OCI-LY3 (cell line): Measurements from ENCODE around the gene NLRP3.

Experiments used
- H2AFZ ChIP-seq: fragments of 200-600, 300-600 bp; shearing (Covaris generic); 2 replicates; pipeline ENCODE4 v1.6.0; 2014; ENCODE audit warnings: antibody characterized with exemption, low read depth, low read length
- H3K27ac ChIP-seq: fragments of 200-600, 300-600 bp; sonication (generic); 2 replicates; pipeline ENCODE4 v1.5.1; 2014; ENCODE audit warnings: mild to moderate bottlenecking, low read length, moderate library complexity, mixed read lengths
- H3K27me3 ChIP-seq: fragments of 200-600, 300-600 bp; sonication (generic); 2 replicates; pipeline ENCODE4 v1.6.1; 2014; ENCODE audit warnings: low read depth, low read length, mixed read lengths
- H3K36me3 ChIP-seq: fragments of 200-600, 300-600 bp; sonication (generic); replicated peaks from 2 replicates; pipeline ENCODE3; 2014; ENCODE audit warnings: low read depth, low read length, mixed read lengths
- H3K4me1 ChIP-seq: fragments of 300-600, 200-600 bp; sonication (generic); 2 replicates; pipeline ENCODE4 v1.6.1; 2014; ENCODE audit warnings: low read length, mixed read lengths
- H3K4me2 ChIP-seq: fragments of 200-600, 300-600 bp; sonication (generic); 2 replicates; pipeline ENCODE4 v1.6.1; 2014; ENCODE audit warnings: low read length, mixed read lengths
- H3K4me3 ChIP-seq: fragments of 300-600, 200-600 bp; sonication (generic); 2 replicates; pipeline ENCODE4 v1.5.1; 2014; ENCODE audit warnings: antibody characterized with exemption, mild to moderate bottlenecking, low read length, moderate library complexity
- H3K79me2 ChIP-seq: fragments of 300-600, 200-600 bp; shearing (Covaris generic); 2 replicates; pipeline ENCODE4 v1.6.1; 2014; ENCODE audit warnings: mild to moderate bottlenecking, low read length, mixed read lengths
- H3K9ac ChIP-seq: fragments of 300-600, 200-600 bp; shearing (Covaris generic); 2 replicates; pipeline ENCODE4 v1.6.0; 2014; ENCODE audit warnings: mild to moderate bottlenecking, low read length, moderate library complexity
- H3K9me3 ChIP-seq: fragments of 200-600, 300-600 bp; shearing (Covaris generic); 2 replicates; pipeline ENCODE4 v1.6.1; 2014; ENCODE audit warnings: low read length, mixed read lengths; ENCODE audit not compliant: insufficient read depth
- H4K20me1 ChIP-seq: fragments of 200-600, 300-600 bp; sonication (generic); 2 replicates; pipeline ENCODE4 v1.6.1; 2016; ENCODE audit warnings: low read length, mixed read lengths; ENCODE audit not compliant: insufficient read depth
- CTCF ChIP-seq: fragments of 200-600, 300-600 bp; sonication (generic); IDR thresholded peaks from 2 replicates; pipeline ENCODE4 v1.5.1; 2014; ENCODE audit warnings: antibody characterized with exemption, low read length, low read depth
- EZH2phosphoT487 ChIP-seq: fragments of 200-600 bp; shearing (Covaris generic); IDR thresholded peaks from 2 replicates; pipeline ENCODE4 v1.6.1; 2018; ENCODE audit warnings: antibody characterized with exemption, mixed run types, low read depth

NLRP3 gene

GRCh38 chr1:247456021-247456420 lies 40.0 kb downstream of the NLRP3 start:
- Histone ChIP-seq H3K4me2 (no peak overlapping the region), H3K27ac (no peak overlapping the region), H3K9me3 (no peaks in the 10 kb centered on the region), H3K9ac (no peak overlapping the region), H3K4me3 (no peak overlapping the region), H2AFZ (no peak overlapping the region), H3K4me1 (peaks cover 16% of the 10 kb centered on the region), H3K27me3 (peaks cover 45% of the 10 kb centered on the region), H4K20me1 (no peaks in the 10 kb centered on the region), H3K79me2 (no peaks in the 10 kb centered on the region), H3K36me3 (no peaks in the 10 kb centered on the region)
- TF ChIP-seq CTCF (no peak), EZH2phosphoT487 (no peak)

GRCh38 chr1:247456914-247457639 lies 41.1 kb downstream of the NLRP3 start:
- peaks cover 13% of the 10 kb centered on the region for H3K4me1 ChIP-seq
- no peaks in the 10 kb centered on the region for H3K79me2 ChIP-seq
- H3K9ac ChIP-seq, result no peak overlapping the region
- no peaks in the 10 kb centered on the region for H4K20me1 ChIP-seq
- H2AFZ ChIP-seq, result no peak overlapping the region
- no peak overlapping the region for H3K4me2 ChIP-seq
- no peaks in the 10 kb centered on the region for H3K36me3 ChIP-seq
- H3K27ac ChIP-seq, result no peak overlapping the region
- peaks cover 39% of the 10 kb centered on the region for H3K27me3 ChIP-seq
- no peak for TF ChIP-seq CTCF
- TF ChIP-seq EZH2phosphoT487, result no peak
- no peak overlapping the region for H3K4me3 ChIP-seq
- H3K9me3 ChIP-seq, result no peaks in the 10 kb centered on the region

GRCh38 chr1:247459507-247459906 lies 43.5 kb downstream of the NLRP3 start:
- no peak overlapping the region for H3K9ac ChIP-seq
- H3K4me3 ChIP-seq, result no peak overlapping the region
- no peak overlapping the region for H3K4me2 ChIP-seq
- H2AFZ ChIP-seq, result no peak overlapping the region
- H3K27ac ChIP-seq, result no peak overlapping the region
- H4K20me1 ChIP-seq, result no peaks in the 10 kb centered on the region
- no peaks in the 10 kb centered on the region for H3K9me3 ChIP-seq
- TF ChIP-seq EZH2phosphoT487 (no peak), CTCF (no peak)
- no peaks in the 10 kb centered on the region for H3K4me1 ChIP-seq
- peaks cover 20% of the 10 kb centered on the region for H3K27me3 ChIP-seq
- no peaks in the 10 kb centered on the region for H3K79me2 ChIP-seq
- H3K36me3 ChIP-seq, result no peaks in the 10 kb centered on the region

- Histone ChIP-seq H3K27me3 (no peaks in the 10 kb centered on the region), H3K4me2 (peak overlapping the region; percentile 53), H3K9me3 (no peaks in the 10 kb centered on the region), H3K9ac (no peak overlapping the region; the same call in 1 of the 2 replicates), H3K4me3 (no peak overlapping the region), H2AFZ (no peak overlapping the region), H4K20me1 (no peaks in the 10 kb centered on the region), H3K79me2 (no peaks in the 10 kb centered on the region), H3K4me1 (peaks cover 38% of the 10 kb centered on the region), H3K36me3 (no peaks in the 10 kb centered on the region), H3K27ac (peak overlapping the region; percentile 89; the same call in 1 of the 2 replicates)
- TF ChIP-seq CTCF, result no peak
- TF ChIP-seq EZH2phosphoT487, result no peak
These were observed 49.8 kb downstream of the NLRP3 start for GRCh38 chr1:247465796-247466195.
